ENCODE measurements around the gene HEPACAM.

HEPACAM gene

GRCh38 chr11:124943254-124943616 lies 7.4 kb upstream of the HEPACAM start:
- DNase-seq (ENCODE audit: low spot score) = no peak

- no peak for DNase-seq (ENCODE audit: low spot score)
These were observed 6.8 kb upstream of the HEPACAM start for GRCh38 chr11:124942466-124943253.

GRCh38 chr11:124941703-124942102 lies 5.9 kb upstream of the HEPACAM start:
- DNase-seq (ENCODE audit: low spot score) = no peak

GRCh38 chr11:124938970-124939369 lies 3.1 kb upstream of the HEPACAM start:
- DNase-seq (ENCODE audit: low spot score) = no peak

- DNase-seq (ENCODE audit: low spot score) = peak; percentile 15
These were observed 2.4 kb upstream of the HEPACAM start for GRCh38 chr11:124938206-124938765.

- DNase-seq (ENCODE audit: low spot score) = no peak
These were observed 1.6 kb upstream of the HEPACAM start for GRCh38 chr11:124937336-124937935.

- DNase-seq (ENCODE audit: low spot score) = peak; percentile 53
These were observed 842 bp downstream of the HEPACAM start for GRCh38 chr11:124934862-124935547.

- DNase-seq (ENCODE audit: low spot score) = no peak
These were observed 5.0 kb downstream of the HEPACAM start for GRCh38 chr11:124930799-124931198.

- DNase-seq (ENCODE audit: low spot score) = no peak
These were observed 6.7 kb downstream of the HEPACAM start for GRCh38 chr11:124928942-124929665.

- no peak for DNase-seq (ENCODE audit: low spot score)
These were observed 12.6 kb downstream of the HEPACAM start for GRCh38 chr11:124923296-124923695.

- DNase-seq (ENCODE audit: low spot score) = no peak
These were observed 13.0 kb downstream of the HEPACAM start for GRCh38 chr11:124922831-124923230.

- peak; percentile 45 for DNase-seq (ENCODE audit: low spot score)
These were observed 14.8 kb downstream of the HEPACAM start for GRCh38 chr11:124920870-124921609.

GRCh38 chr11:124920356-124920755 lies 15.5 kb downstream of the HEPACAM start:
- no peak for DNase-seq (ENCODE audit: low spot score)

GRCh38 chr11:124919898-124920297 lies 15.9 kb downstream of the HEPACAM start:
- no peak for DNase-seq (ENCODE audit: low spot score)

GRCh38 chr11:124918950-124919349 lies 16.9 kb downstream of the HEPACAM start, which contains the start of gene HEPN1:
TSS of gene HEPN1 (plus strand) at chr11:124919250.
- DNase-seq (ENCODE audit: low spot score) = no peak

GRCh38 chr11:124917115-124917637 lies 18.7 kb downstream of the HEPACAM start:
- DNase-seq (ENCODE audit: low spot score) = no peak

GRCh38 chr11:124916370-124916710 lies 19.5 kb downstream of the HEPACAM start:
- DNase-seq (ENCODE audit: low spot score) = no peak

- no peak for DNase-seq (ENCODE audit: low spot score)
These were observed 20.1 kb downstream of the HEPACAM start for GRCh38 chr11:124915541-124916369.

- no peak for DNase-seq (ENCODE audit: low spot score)
These were observed 33.2 kb downstream of the HEPACAM start for GRCh38 chr11:124902616-124903015.

- peak; percentile 92 for DNase-seq (ENCODE audit: low spot score)
These were observed 35.4 kb downstream of the HEPACAM start for GRCh38 chr11:124900464-124900863.

Data from AG08395 (cell line).